HepG2 (cell line): ENCODE results near the gene APOLD1. TPM values are rescaled to one million over a fixed set of nuclear protein-coding genes. Genes with fewer than 3 reads are reported as not detected.

ENCODE experiments used
- ATAD3A ChIP-seq: sonication (generic); formaldehyde crosslinking; IDR thresholded peaks from 2 replicates; pipeline ENCODE4 v1.4.0; 2020; ENCODE audit warnings: missing genetic modification reagents
- ELF4 ChIP-seq: sonication (generic); formaldehyde crosslinking; IDR thresholded peaks from 2 replicates; pipeline ENCODE4 v1.5.0; 2020; ENCODE audit warnings: missing genetic modification reagents, mild to moderate bottlenecking, moderate library complexity, borderline replicate concordance
- HMGXB4 ChIP-seq, 2 experiments: sonication (generic) in 1 of 2; formaldehyde crosslinking in 1 of 2; IDR thresholded peaks; 2 replicates each; pipeline versions ENCODE4 v1.4.0 to v1.6.1; 2018 to 2020; ENCODE audit warnings: missing genetic modification reagents in 2 of 2, borderline replicate concordance in 1 of 2, low read depth in 1 of 2, mild to moderate bottlenecking in 1 of 2, missing biosample characterization in 1 of 2
- MAX ChIP-seq: IDR thresholded peaks from 2 replicates; pipeline ENCODE4 v1.6.1; 2012; ENCODE audit warnings: inconsistent platforms
- MZF1 ChIP-seq: sonication (generic); formaldehyde crosslinking; IDR thresholded peaks from 2 replicates; pipeline ENCODE4 v1.8.1; 2023; ENCODE audit warnings: mild to moderate bottlenecking, missing genetic modification reagents, borderline replicate concordance
- NR2F2 ChIP-seq: IDR thresholded peaks from 2 replicates; pipeline ENCODE4 v1.6.1; 2012; ENCODE audit warnings: low read depth, inconsistent platforms, borderline replicate concordance
- SMC3 ChIP-seq: IDR thresholded peaks from 2 replicates; pipeline ENCODE4 v1.6.1; 2011; ENCODE audit warnings: low read length, improper control_type of control experiment
- STAG1 ChIP-seq: sonication (generic); formaldehyde crosslinking; IDR thresholded peaks from 2 replicates; pipeline ENCODE4 v1.4.0; 2020; ENCODE audit warnings: missing genetic modification reagents
- TCF7 ChIP-seq: sonication (generic); IDR thresholded peaks from 2 replicates; pipeline ENCODE4 v1.6.1; 2016; ENCODE audit warnings: antibody characterized with exemption, low read depth
- THAP11 ChIP-seq: IDR thresholded peaks from 2 replicates; pipeline ENCODE4 v1.6.1; 2016; ENCODE audit warnings: missing biosample characterization, missing genetic modification reagents
- THAP8 ChIP-seq: sonication (generic); formaldehyde crosslinking; IDR thresholded peaks from 2 replicates; pipeline ENCODE4 v1.5.1; 2020; ENCODE audit warnings: missing genetic modification reagents, mild to moderate bottlenecking, borderline replicate concordance
- XRCC5 ChIP-seq: fragments of 200-400 bp; formaldehyde crosslinking; optimal IDR thresholded peaks from 2 replicates; pipeline ENCODE3; 2017; ENCODE audit warnings: mild to moderate bottlenecking, low read length
- ZMYM4 ChIP-seq: sonication (generic); formaldehyde crosslinking; IDR thresholded peaks from 2 replicates; pipeline ENCODE4 v1.8.1; 2023; ENCODE audit warnings: mild to moderate bottlenecking, missing genetic modification reagents
- ZNF138 ChIP-seq: sonication (generic); formaldehyde crosslinking; IDR thresholded peaks from 2 replicates; pipeline ENCODE4 v1.5.0; 2020; ENCODE audit warnings: mild to moderate bottlenecking, low read depth, missing genetic modification reagents
- ZNF605 ChIP-seq: sonication (generic); formaldehyde crosslinking; IDR thresholded peaks from 2 replicates; pipeline ENCODE4 v1.8.0; 2022; ENCODE audit warnings: mild to moderate bottlenecking, missing genetic modification reagents
- ZNF83 ChIP-seq: sonication (generic); formaldehyde crosslinking; IDR thresholded peaks from 2 replicates; pipeline ENCODE4 v1.4.0; 2020; ENCODE audit warnings: missing genetic modification reagents, mild to moderate bottlenecking, borderline replicate concordance
- ZNF891 ChIP-seq: sonication (generic); formaldehyde crosslinking; IDR thresholded peaks from 2 replicates; pipeline ENCODE4 v1.5.0; 2020; ENCODE audit warnings: mild to moderate bottlenecking, missing genetic modification reagents
- polyA plus RNA-seq, 8 experiments: library from polyadenylated mRNA; depleted of rRNA in 3 of 8; stranded (reverse) in 7 of 8; unstranded in 1 of 8; fragments of >200 nt; fragmentation: Illumina TruSeq in 4 of 8; extraction: Trizol in 4 of 8; gene quantifications; 2 replicates each; pipeline versions ENCODE4 v1.2.1 to v1.2.3, GENCODE V29; 2011 to 2016; ENCODE audit warnings: low read depth in 4 of 8, missing spikeins in 1 of 8, mixed read lengths in 1 of 8; ENCODE audit not compliant: insufficient read depth in 1 of 8
- total RNA-seq, 5 experiments: library from RNA; depleted of rRNA; stranded (reverse); fragments of >200 nt; fragmentation: Illumina TruSeq; extraction: Trizol; gene quantifications; 2 replicates each; pipeline ENCODE4 v1.2.3, GENCODE V29; 2016; ENCODE audit warnings: low read depth in 1 of 5
- TF ChIP-seq, protein P1 (sequence below): sonication (generic); formaldehyde crosslinking; IDR thresholded peaks from 2 replicates; pipeline ENCODE4 v1.5.0; 2020; ENCODE audit warnings: mild to moderate bottlenecking, missing genetic modification reagents, moderate library complexity
- TF ChIP-seq, protein P2 (sequence below): sonication (generic); formaldehyde crosslinking; IDR thresholded peaks from 2 replicates; pipeline ENCODE4 v1.5.0; 2020; ENCODE audit warnings: missing genetic modification reagents

The APOLD1 gene
- total and polyA plus RNA-seq, 2 of the 13 experiments (the other 11 are each of a cell fraction or from before 2014, with no cell fraction given): 0.20 to 0.84 TPM

GRCh38 chr12:12788675-12789368, 3.4 kb downstream of the APOLD1 start (continued):
- no peak for TF ChIP-seq ZNF83 (CRISPR knock-in tag)
- TF ChIP-seq ATAD3A: no peak
- TF ChIP-seq STAG1 (CRISPR knock-in tag): peak; percentile 61
- 0 out of 2 replicates have a peak, but pooled peaks have one; percentile 27 for TF ChIP-seq MAX
- TF ChIP-seq, protein P1, sequence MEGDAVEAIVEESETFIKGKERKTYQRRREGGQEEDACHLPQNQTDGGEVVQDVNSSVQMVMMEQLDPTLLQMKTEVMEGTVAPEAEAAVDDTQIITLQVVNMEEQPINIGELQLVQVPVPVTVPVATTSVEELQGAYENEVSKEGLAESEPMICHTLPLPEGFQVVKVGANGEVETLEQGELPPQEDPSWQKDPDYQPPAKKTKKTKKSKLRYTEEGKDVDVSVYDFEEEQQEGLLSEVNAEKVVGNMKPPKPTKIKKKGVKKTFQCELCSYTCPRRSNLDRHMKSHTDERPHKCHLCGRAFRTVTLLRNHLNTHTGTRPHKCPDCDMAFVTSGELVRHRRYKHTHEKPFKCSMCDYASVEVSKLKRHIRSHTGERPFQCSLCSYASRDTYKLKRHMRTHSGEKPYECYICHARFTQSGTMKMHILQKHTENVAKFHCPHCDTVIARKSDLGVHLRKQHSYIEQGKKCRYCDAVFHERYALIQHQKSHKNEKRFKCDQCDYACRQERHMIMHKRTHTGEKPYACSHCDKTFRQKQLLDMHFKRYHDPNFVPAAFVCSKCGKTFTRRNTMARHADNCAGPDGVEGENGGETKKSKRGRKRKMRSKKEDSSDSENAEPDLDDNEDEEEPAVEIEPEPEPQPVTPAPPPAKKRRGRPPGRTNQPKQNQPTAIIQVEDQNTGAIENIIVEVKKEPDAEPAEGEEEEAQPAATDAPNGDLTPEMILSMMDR (CRISPR knock-in tag): peak; percentile 75
- no peak for TF ChIP-seq THAP8 (CRISPR knock-in tag)
- TF ChIP-seq XRCC5: peak; percentile 20
- TF ChIP-seq TCF7: no peak
- TF ChIP-seq ZNF138 (CRISPR knock-in tag): no peak
- TF ChIP-seq, protein P2, sequence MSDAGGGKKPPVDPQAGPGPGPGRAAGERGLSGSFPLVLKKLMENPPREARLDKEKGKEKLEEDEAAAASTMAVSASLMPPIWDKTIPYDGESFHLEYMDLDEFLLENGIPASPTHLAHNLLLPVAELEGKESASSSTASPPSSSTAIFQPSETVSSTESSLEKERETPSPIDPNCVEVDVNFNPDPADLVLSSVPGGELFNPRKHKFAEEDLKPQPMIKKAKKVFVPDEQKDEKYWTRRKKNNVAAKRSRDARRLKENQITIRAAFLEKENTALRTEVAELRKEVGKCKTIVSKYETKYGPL (CRISPR knock-in tag): no peak
- peak; percentile 14; the same call in 1 of the 2 replicates for TF ChIP-seq SMC3
- TF ChIP-seq ELF4 (CRISPR knock-in tag): no peak
- 0 out of 4 replicates have a peak, but pooled peaks of 1 of the 2 experiments have one; percentile 48 for TF ChIP-seq HMGXB4 (CRISPR knock-in tag; IDR thresholded peaks at IDR 0.05; ENCODE audit: borderline replicate concordance in 1 of 2, low read depth in 1 of 2)
- no peak for TF ChIP-seq MZF1 (CRISPR knock-in tag)
- TF ChIP-seq ZNF605 (CRISPR knock-in tag): 0 out of 2 replicates have a peak, but pooled peaks have one; percentile 29
- no peak for TF ChIP-seq NR2F2
- TF ChIP-seq ZMYM4 (CRISPR knock-in tag): no peak
- no peak for TF ChIP-seq ZNF891 (CRISPR knock-in tag)
- TF ChIP-seq THAP11 (CRISPR knock-in tag): 0 out of 2 replicates have a peak, but pooled peaks have one; percentile 45
